ENCODE data around the gene TOB1. TPM values are rescaled to one million over a fixed set of nuclear protein-coding genes. Genes with fewer than 3 reads are reported as not detected.

Gene TOB1, protein sequence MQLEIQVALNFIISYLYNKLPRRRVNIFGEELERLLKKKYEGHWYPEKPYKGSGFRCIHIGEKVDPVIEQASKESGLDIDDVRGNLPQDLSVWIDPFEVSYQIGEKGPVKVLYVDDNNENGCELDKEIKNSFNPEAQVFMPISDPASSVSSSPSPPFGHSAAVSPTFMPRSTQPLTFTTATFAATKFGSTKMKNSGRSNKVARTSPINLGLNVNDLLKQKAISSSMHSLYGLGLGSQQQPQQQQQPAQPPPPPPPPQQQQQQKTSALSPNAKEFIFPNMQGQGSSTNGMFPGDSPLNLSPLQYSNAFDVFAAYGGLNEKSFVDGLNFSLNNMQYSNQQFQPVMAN
- total RNA-seq (10 to 100 TPM; 18.4 to 26.1 TPM), polyA plus RNA-seq (ENCODE audit: insufficient read depth, low read depth, low replicate concordance) (42.8 TPM)
- long read RNA-seq, donor 1, transcript TOB1-202 (2 exons, 2,229 nt) = major isoform, 21 of 113 reads
- long read RNA-seq, donor 1, partial matches to known transcripts = 92 of 113 reads
- long read RNA-seq, donor 1, other reads (novel, unspliced or antisense) = 0 of 113 reads
- long read RNA-seq, donor 2, transcript TOB1-202 (2 exons, 2,229 nt) = major isoform, 12 of 12 reads
- long read RNA-seq, donor 2, partial matches to known transcripts = 0 of 12 reads
- long read RNA-seq, donor 2, other reads (novel, unspliced or antisense) = 0 of 12 reads

- Histone ChIP-seq H3K27ac (peak within 1 kb of the TSS; percentile 99), H3K36me3 (ENCODE audit: low read depth, missing control alignments) (no peaks in the 10 kb centered on the region), H3K4me3 (peak within 1 kb of the TSS; percentile 96 to 100), H3K4me1 (peaks cover 5% of the 10 kb centered on the region), H3K9me3 (no peaks in the 10 kb centered on the region), H3K27me3 (no peaks in the 10 kb centered on the region)
- WGBS, 2 donors = 0 to 1% methylated on average over 31 to 75 of the region's 75 CpGs
- DNase-seq = peak; percentile 95
- intact Hi-C loops (cut with DNase I; ENCODE audit: low total_unique reads) = loop anchor here (5.0 kb wide), 1 partner anchor 86 kb away; no protein-coding TSS in a partner anchor
- peak; percentile 94 for TF ChIP-seq POLR2A (IDR thresholded peaks at IDR 0.05)
- TF ChIP-seq, protein P1, sequence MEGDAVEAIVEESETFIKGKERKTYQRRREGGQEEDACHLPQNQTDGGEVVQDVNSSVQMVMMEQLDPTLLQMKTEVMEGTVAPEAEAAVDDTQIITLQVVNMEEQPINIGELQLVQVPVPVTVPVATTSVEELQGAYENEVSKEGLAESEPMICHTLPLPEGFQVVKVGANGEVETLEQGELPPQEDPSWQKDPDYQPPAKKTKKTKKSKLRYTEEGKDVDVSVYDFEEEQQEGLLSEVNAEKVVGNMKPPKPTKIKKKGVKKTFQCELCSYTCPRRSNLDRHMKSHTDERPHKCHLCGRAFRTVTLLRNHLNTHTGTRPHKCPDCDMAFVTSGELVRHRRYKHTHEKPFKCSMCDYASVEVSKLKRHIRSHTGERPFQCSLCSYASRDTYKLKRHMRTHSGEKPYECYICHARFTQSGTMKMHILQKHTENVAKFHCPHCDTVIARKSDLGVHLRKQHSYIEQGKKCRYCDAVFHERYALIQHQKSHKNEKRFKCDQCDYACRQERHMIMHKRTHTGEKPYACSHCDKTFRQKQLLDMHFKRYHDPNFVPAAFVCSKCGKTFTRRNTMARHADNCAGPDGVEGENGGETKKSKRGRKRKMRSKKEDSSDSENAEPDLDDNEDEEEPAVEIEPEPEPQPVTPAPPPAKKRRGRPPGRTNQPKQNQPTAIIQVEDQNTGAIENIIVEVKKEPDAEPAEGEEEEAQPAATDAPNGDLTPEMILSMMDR (IDR thresholded peaks at IDR 0.05) = no peak
These were observed at the start of gene TOB1 for GRCh38 chr17:50866261-50866949. Gene TOB1 (minus strand): TSS chr17:50866354. CDS start chr17:50864017, 2,337 bp downstream.

DNA sequence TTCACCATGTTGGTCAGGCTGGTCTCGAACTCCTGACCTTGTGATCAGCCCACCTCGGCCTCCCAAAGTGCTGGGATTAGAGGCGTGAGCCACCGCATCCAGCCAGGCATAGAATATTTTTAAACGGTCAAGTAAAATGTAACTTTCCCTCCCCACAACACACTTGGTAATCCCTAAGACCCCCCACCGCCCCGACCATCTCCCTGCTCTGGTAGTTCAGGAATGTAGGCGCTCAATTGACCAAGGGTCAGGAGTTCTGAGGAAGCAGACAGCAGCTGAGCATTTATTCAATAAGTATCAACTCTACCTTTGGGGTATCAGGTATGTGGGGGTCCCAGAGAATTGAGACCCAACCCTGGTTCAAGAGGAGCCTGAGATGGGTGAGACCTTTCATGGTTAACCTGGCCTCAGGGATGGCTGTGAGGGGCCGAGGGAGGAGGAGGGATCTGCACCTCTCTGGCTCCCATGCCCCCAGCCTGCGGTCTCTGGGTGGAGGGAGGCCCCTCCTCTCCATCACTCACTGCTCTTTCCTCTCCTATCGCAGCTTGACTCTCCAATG is 48.4 kb upstream of the TOB1 start:
- Histone ChIP-seq H3K36me3 (ENCODE audit: low read depth, missing control alignments) (no peaks in the 10 kb centered on the region), H3K27me3 (no peaks in the 10 kb centered on the region), H3K9me3 (no peaks in the 10 kb centered on the region), H3K4me1 (peaks cover 14% of the 10 kb centered on the region), H3K4me3 (no peak overlapping the region), H3K27ac (no peak overlapping the region)
- no peak for DNase-seq
- 89 to 93% methylated on average over 7 to 11 of the region's 11 CpGs for WGBS, 2 donors
- intact Hi-C loops (cut with DNase I; ENCODE audit: low total_unique reads) = no loop called here
- TF ChIP-seq, protein P1 (IDR thresholded peaks at IDR 0.05) = no peak
- TF ChIP-seq POLR2A (IDR thresholded peaks at IDR 0.05) = no peak

DNA sequence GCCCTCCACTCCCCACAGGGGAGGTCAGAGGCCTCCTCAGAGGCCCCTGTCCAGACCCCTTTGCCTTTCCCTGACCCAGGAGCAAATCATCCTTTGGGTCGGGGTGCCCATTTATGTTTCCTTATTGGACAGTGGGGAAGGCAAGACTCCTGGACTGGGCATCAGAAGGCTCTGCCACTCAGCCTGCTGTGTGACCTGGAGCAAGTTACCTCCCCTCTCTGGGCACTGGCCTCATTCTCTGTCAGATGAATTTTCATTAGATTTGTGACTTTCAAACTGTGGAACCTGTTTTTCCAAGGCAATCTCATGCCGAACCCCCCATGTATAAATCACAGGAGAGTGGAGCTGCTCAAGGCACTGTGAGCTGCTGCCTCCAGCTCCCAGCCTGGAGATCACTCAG is 47.0 kb upstream of the TOB1 start:
- TF ChIP-seq POLR2A (IDR thresholded peaks at IDR 0.05) = no peak
- TF ChIP-seq, protein P1 (IDR thresholded peaks at IDR 0.05) = no peak
- DNase-seq = no peak
- H3K4me3 ChIP-seq = no peak overlapping the region
- H3K27ac ChIP-seq = no peak overlapping the region
- no peaks in the 10 kb centered on the region for H3K27me3 ChIP-seq
- no peaks in the 10 kb centered on the region for H3K9me3 ChIP-seq
- WGBS, 2 donors = 91 to 96% methylated on average over 2 of the region's 2 CpGs
- intact Hi-C loops (cut with DNase I; ENCODE audit: low total_unique reads) = no loop called here
- peaks cover 23% of the 10 kb centered on the region for H3K4me1 ChIP-seq
- no peaks in the 10 kb centered on the region for H3K36me3 ChIP-seq (ENCODE audit: low read depth, missing control alignments)

DNA sequence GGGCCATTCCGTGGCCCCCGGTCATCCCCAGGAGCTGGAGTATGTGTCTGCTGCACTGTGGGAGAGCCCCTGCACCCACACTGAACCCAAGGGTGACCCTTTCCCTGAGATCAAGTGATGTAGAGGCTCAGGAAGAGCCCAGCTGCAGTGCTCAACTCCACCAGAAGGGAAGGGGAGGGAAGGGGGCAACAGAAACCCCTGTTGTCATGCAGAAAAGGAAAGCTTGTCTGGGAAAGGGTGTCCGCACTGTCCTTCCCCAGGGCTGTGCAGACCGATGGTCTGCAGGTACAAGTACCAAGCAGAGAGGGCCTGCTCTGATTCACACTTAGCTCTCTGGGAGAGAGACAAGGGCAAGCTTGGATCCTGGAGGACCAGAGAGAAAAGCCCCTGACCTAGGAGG is 45.7 kb upstream of the TOB1 start:
- Histone ChIP-seq H3K27ac (no peak overlapping the region), H3K4me1 (peaks cover 22% of the 10 kb centered on the region), H3K4me3 (no peak overlapping the region), H3K36me3 (ENCODE audit: low read depth, missing control alignments) (no peaks in the 10 kb centered on the region), H3K27me3 (no peaks in the 10 kb centered on the region), H3K9me3 (no peaks in the 10 kb centered on the region)
- intact Hi-C loops (cut with DNase I; ENCODE audit: low total_unique reads) = no loop called here
- TF ChIP-seq, protein P1 (IDR thresholded peaks at IDR 0.05) = no peak
- no peak for TF ChIP-seq POLR2A (IDR thresholded peaks at IDR 0.05)
- DNase-seq = no peak
- 87 to 93% methylated on average over 4 of the region's 4 CpGs for WGBS, 2 donors
